Measurements from ENCODE around the gene NEAT1. TPM values are rescaled to one million over a fixed set of nuclear protein-coding genes. Genes with fewer than 3 reads are reported as not detected.

NEAT1 gene
- polyA plus RNA-seq, 3 donors, result 0.90 to 293 (median 1.3) TPM

DNA sequence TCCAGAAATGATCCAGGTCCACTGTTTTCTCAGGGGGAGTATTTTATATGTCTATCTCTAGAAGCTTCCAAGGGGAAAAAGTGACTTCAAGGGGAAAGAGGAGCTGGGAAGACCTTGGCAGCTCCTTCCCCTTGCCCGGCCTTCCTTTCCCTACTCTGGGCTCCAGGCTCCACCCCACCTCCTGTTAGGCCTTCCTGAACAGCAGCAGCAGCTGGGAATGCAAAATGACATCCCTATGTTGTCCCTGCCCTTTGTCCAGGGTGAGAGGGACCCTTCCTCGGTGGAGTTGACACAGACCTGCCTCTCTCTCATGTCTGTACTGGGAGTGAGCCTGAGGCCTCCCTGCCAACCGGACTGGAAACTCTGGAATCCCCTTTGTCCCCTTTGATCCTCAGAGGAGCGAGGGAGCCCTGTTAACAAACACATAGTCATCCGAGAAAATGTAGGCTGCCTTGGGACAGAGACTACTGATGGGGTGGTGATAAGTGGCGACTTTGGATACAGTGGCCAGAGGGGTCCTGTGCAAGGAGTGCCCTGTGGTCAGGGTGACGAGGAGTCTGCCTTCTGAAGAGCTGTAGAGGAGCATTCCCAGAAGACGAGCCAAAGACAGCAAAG, 67.2 kb downstream of the NEAT1 start:
- Mint-ChIP-seq H3K4me1 (peaks cover 68% of the 10 kb centered on the region), H3K27me3 (ENCODE audit: low read depth in 3 of 3) (peaks cover 0 to 3% (median 2%) of the 10 kb centered on the region in 3 donors), H3K27ac (peak overlapping the region in 5 of 7 donors; percentile 54 to 99 (median 62)), H3K9me3 (no peaks in the 10 kb centered on the region), H3K36me3 (no peaks in the 10 kb centered on the region), H3K4me3 (no peak overlapping the region)
- Histone ChIP-seq H3K4me2 (replicated peaks; ENCODE audit: extremely low read depth, low read length, poor library complexity, severe bottlenecking) (no peak overlapping the region), H4K20me1 (ENCODE audit: insufficient read depth, low read length) (no peaks in the 10 kb centered on the region), H3K79me2 (ENCODE audit: insufficient read depth, low read length) (peaks cover 33% of the 10 kb centered on the region), H3K4me3 (replicated peaks in 1 of 3; ENCODE audit: low read depth in 2 of 3, low read length in 3 of 3) (no peak overlapping the region), H3K36me3 (replicated peaks in 1 of 2; ENCODE audit: control insufficient read depth in 1 of 2, insufficient read depth in 2 of 2, low read length in 2 of 2) (no peaks in the 10 kb centered on the region), H3K9me3 (replicated peaks in 1 of 2; ENCODE audit: control insufficient read depth in 1 of 2, insufficient read depth in 1 of 2, low read length in 2 of 2) (no peaks in the 10 kb centered on the region), H2AFZ (ENCODE audit: insufficient read depth, low read depth, low read length, poor library complexity, severe bottlenecking) (no peak overlapping the region), H3K27ac (ENCODE audit: low read depth in 1 of 2, low read length in 2 of 2) (no peak overlapping the region), H3K9ac (ENCODE audit: insufficient read depth, low read length, poor library complexity, severe bottlenecking) (no peak overlapping the region), H3K27me3 (ENCODE audit: control insufficient read depth in 2 of 2, insufficient read depth in 2 of 2, low read length in 2 of 2) (no peaks in the 10 kb centered on the region), H3K4me1 (ENCODE audit: control insufficient read depth in 1 of 2, insufficient read depth in 2 of 2, low read length in 2 of 2) (peaks cover 67 to 78% of the 10 kb centered on the region in 2 donors)
- 95% methylated on average over 4 of the region's 8 CpGs for WGBS (ENCODE audit: insufficient coverage)
- TF ChIP-seq, protein P1, sequence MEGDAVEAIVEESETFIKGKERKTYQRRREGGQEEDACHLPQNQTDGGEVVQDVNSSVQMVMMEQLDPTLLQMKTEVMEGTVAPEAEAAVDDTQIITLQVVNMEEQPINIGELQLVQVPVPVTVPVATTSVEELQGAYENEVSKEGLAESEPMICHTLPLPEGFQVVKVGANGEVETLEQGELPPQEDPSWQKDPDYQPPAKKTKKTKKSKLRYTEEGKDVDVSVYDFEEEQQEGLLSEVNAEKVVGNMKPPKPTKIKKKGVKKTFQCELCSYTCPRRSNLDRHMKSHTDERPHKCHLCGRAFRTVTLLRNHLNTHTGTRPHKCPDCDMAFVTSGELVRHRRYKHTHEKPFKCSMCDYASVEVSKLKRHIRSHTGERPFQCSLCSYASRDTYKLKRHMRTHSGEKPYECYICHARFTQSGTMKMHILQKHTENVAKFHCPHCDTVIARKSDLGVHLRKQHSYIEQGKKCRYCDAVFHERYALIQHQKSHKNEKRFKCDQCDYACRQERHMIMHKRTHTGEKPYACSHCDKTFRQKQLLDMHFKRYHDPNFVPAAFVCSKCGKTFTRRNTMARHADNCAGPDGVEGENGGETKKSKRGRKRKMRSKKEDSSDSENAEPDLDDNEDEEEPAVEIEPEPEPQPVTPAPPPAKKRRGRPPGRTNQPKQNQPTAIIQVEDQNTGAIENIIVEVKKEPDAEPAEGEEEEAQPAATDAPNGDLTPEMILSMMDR (IDR thresholded peaks at IDR 0.05), result no peak
- intact Hi-C loops (cut with micrococcal nuclease), result no loop called here
- no peak for DNase-seq

GRCh38 chr11:65491163-65491465, 68.5 kb downstream of the NEAT1 start:
- no peak overlapping the region for H3K4me3 Mint-ChIP-seq
- H3K27ac Mint-ChIP-seq, result peak overlapping the region in 5 of 7 donors; percentile 96 to 99 (median 99)
- Histone ChIP-seq H4K20me1 (ENCODE audit: insufficient read depth, low read length) (no peaks in the 10 kb centered on the region), H2AFZ (ENCODE audit: insufficient read depth, low read depth, low read length, poor library complexity, severe bottlenecking) (no peak overlapping the region), H3K9me3 (replicated peaks in 1 of 2; ENCODE audit: control insufficient read depth in 1 of 2, insufficient read depth in 1 of 2, low read length in 2 of 2) (no peaks in the 10 kb centered on the region), H3K36me3 (replicated peaks in 1 of 2; ENCODE audit: control insufficient read depth in 1 of 2, insufficient read depth in 2 of 2, low read length in 2 of 2) (no peaks in the 10 kb centered on the region), H3K4me3 (replicated peaks in 1 of 3; ENCODE audit: low read depth in 2 of 3, low read length in 3 of 3) (peak overlapping the region in 1 of 3 experiments; percentile 54), H3K27ac (ENCODE audit: low read depth in 1 of 2, low read length in 2 of 2) (peak overlapping the region in 1 of 2 donors; percentile 96), H3K79me2 (ENCODE audit: insufficient read depth, low read length) (peaks cover 46% of the 10 kb centered on the region), H3K9ac (ENCODE audit: insufficient read depth, low read length, poor library complexity, severe bottlenecking) (no peak overlapping the region), H3K4me1 (ENCODE audit: control insufficient read depth in 1 of 2, insufficient read depth in 2 of 2, low read length in 2 of 2) (peaks cover 79 to 91% of the 10 kb centered on the region in 2 donors), H3K27me3 (ENCODE audit: control insufficient read depth in 2 of 2, insufficient read depth in 2 of 2, low read length in 2 of 2) (no peaks in the 10 kb centered on the region), H3K4me2 (replicated peaks; ENCODE audit: extremely low read depth, low read length, poor library complexity, severe bottlenecking) (peak overlapping the region; percentile 74)
- H3K36me3 Mint-ChIP-seq, result no peaks in the 10 kb centered on the region
- no peak for DNase-seq
- TF ChIP-seq, protein P1 (IDR thresholded peaks at IDR 0.05), result no peak
- H3K4me1 Mint-ChIP-seq, result peaks cover 75% of the 10 kb centered on the region
- WGBS (ENCODE audit: insufficient coverage), result 78% methylated on average over 3 of the region's 3 CpGs
- peaks cover 0 to 3% (median 2%) of the 10 kb centered on the region in 3 donors for H3K27me3 Mint-ChIP-seq (ENCODE audit: low read depth in 3 of 3)
- no peaks in the 10 kb centered on the region for H3K9me3 Mint-ChIP-seq
- intact Hi-C loops (cut with micrococcal nuclease), result no loop called here

Measured in CD14-positive monocyte (primary cell).